Upper lobe of left lung (tissue), 4 donors: Measurements from ENCODE around the gene WASF3.

Source experiments
- EP300 ChIP-seq, 4 donors: sonication (generic); formaldehyde crosslinking; IDR thresholded peaks; one replicate each; pipeline ENCODE4 v1.5.1; 2017; ENCODE audit warnings: antibody characterized with exemption in 4 of 4, control low read depth in 2 of 4
- POLR2A ChIP-seq, 4 donors: fragments of 450-650 bp; IDR thresholded peaks; one replicate each; pipeline ENCODE4 v1.5.1; 2016 to 2017; ENCODE audit warnings: antibody characterized with exemption in 4 of 4, mild to moderate bottlenecking in 2 of 4
- POLR2AphosphoS5 ChIP-seq, 2 donors: sonication (generic); formaldehyde crosslinking; IDR thresholded peaks; one replicate each; pipeline ENCODE4 v1.5.1; 2017; ENCODE audit warnings: antibody characterized with exemption in 2 of 2
- TF ChIP-seq, protein P1 (sequence below), 6 experiments: fragments of 450-650 bp in 4 of 6; fragments of 200-600 bp in 2 of 6; sonication (generic) in 2 of 6; IDR thresholded peaks; one replicate each; pipeline ENCODE4 v1.5.1; 2016 to 2019; ENCODE audit warnings: antibody characterized with exemption in 6 of 6

DNA sequence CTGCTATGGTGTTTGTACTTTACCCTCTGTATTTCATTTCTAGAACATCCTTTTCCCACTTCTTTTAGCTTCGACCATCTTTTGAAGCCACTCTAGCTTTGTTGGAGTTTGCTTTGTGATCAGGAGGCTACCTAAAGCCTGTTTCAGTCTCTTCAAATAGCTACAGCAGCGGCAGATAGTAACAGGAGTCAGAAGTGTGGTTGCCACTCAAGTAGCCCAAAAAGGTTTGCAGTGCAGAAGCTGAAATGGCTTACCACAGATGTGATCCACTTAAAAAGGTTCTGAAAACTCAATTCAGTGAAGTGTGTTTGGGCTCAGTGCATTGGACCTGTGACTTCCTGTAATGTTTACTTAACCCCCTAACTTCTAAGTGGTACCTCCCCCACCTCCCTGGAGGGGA, 26.2 kb downstream of the WASF3 start:
- TF ChIP-seq, protein P1, sequence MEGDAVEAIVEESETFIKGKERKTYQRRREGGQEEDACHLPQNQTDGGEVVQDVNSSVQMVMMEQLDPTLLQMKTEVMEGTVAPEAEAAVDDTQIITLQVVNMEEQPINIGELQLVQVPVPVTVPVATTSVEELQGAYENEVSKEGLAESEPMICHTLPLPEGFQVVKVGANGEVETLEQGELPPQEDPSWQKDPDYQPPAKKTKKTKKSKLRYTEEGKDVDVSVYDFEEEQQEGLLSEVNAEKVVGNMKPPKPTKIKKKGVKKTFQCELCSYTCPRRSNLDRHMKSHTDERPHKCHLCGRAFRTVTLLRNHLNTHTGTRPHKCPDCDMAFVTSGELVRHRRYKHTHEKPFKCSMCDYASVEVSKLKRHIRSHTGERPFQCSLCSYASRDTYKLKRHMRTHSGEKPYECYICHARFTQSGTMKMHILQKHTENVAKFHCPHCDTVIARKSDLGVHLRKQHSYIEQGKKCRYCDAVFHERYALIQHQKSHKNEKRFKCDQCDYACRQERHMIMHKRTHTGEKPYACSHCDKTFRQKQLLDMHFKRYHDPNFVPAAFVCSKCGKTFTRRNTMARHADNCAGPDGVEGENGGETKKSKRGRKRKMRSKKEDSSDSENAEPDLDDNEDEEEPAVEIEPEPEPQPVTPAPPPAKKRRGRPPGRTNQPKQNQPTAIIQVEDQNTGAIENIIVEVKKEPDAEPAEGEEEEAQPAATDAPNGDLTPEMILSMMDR (IDR thresholded peaks at IDR 0.05) = no peak
- no peak for TF ChIP-seq POLR2A (IDR thresholded peaks at IDR 0.05)
- TF ChIP-seq EP300 (IDR thresholded peaks at IDR 0.05) = no peak
- no peak for TF ChIP-seq POLR2AphosphoS5 (IDR thresholded peaks at IDR 0.05)
